ENCODE measurements around the gene PAPLN. TPM values are rescaled to one million over a fixed set of nuclear protein-coding genes. Genes with fewer than 3 reads are reported as not detected.
A peak's percentile ranks its signal among the peaks of the same experiment; 100 is the strongest.

The PAPLN gene
- total RNA-seq, 1 donor from 2014 or later: 3.2 TPM

GRCh38 chr14:73225496-73225895 lies 11.8 kb upstream of the PAPLN start:
- DNase-seq (no peak), ATAC-seq (no peak)
- intact Hi-C loops (cut with micrococcal nuclease): no loop called here

- DNase-seq: peak; percentile 67
- intact Hi-C loops (cut with micrococcal nuclease): no loop called here
- peak; percentile 76 for ATAC-seq
Observed at GRCh38 chr14:73227812-73228781, 9.2 kb upstream of the PAPLN start.

GRCh38 chr14:73230051-73230450 lies 7.3 kb upstream of the PAPLN start:
- ATAC-seq (no peak), DNase-seq (no peak)
- intact Hi-C loops (cut with micrococcal nuclease): no loop called here

- no peak for DNase-seq
- no peak for ATAC-seq
- intact Hi-C loops (cut with micrococcal nuclease): no loop called here
Observed at GRCh38 chr14:73231981-73232851, 5.1 kb upstream of the PAPLN start.

- intact Hi-C loops (cut with micrococcal nuclease): no loop called here
- no peak for DNase-seq
- no peak for ATAC-seq
Observed at GRCh38 chr14:73232984-73233383, 4.3 kb upstream of the PAPLN start.

DNA sequence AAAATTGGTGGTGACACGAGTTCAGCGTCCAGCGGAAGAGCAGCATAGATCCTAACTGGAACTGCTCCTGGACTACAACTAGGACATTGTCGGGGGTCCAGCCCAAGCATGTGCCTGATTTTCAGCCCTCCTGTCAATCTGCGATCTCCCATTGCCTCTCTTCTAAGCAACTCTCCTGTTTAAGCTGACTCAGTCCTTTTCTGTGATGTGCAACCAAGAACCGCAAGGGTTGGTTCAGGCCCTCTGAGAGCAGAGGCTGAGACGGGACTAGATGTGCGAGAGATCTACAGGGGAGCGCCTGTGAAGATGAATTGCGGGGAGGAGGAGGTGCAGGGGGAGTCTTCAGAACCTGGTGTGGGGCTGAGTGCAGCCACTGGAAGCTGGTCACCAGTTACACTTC lies 3.7 kb upstream of the PAPLN start:
- DNase-seq (no peak), ATAC-seq (no peak)
- intact Hi-C loops (cut with micrococcal nuclease): no loop called here

DNA sequence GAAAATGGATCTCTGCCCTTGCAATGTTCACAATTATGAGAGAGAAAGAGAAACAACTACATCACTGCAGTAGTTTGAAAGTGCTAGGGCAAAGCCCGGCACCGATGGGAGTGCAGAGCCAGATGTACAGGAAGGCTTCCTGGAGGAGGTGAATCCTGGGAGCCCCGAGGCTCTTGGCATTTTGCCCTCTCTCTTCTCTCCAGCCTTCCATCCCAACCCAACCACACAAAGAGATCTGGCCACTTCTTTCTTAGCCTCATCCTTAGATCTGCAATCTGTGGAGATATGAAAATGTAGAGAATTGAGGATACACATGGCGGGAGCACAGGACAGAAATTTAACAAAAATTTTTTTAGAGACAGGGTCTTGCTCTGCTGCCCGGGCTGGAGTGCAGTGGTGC lies 3.3 kb upstream of the PAPLN start:
- intact Hi-C loops (cut with micrococcal nuclease): no loop called here
- ATAC-seq: no peak
- DNase-seq: no peak

GRCh38 chr14:73234586-73235394 lies 2.5 kb upstream of the PAPLN start:
- DNase-seq (no peak), ATAC-seq (no peak)
- intact Hi-C loops (cut with micrococcal nuclease): no loop called here

GRCh38 chr14:73235531-73236155 lies 1.7 kb upstream of the PAPLN start:
- DNase-seq (no peak), ATAC-seq (no peak)
- intact Hi-C loops (cut with micrococcal nuclease): no loop called here

DNA sequence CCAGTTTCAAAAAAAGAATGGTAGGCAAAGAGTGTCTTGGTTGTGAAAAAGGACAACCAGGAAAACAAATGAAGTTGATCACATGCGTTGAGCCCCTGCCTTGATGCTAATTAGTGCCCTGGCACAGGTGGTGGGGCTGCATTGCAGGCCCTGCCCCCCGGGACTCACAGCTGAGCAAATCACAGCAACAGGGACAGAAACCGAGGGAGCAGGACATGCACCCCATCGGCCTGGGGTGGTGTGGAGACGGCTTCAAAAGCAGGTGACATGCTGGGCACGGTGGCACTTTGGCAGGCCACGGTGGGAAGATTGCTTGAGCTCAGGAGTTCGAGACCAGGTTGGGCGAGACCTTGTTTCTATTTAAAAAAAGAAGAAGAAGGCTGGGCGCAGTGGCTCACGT lies 1.1 kb upstream of the PAPLN start:
- DNase-seq (no peak), ATAC-seq (no peak)
- intact Hi-C loops (cut with micrococcal nuclease): no loop called here

- intact Hi-C loops (cut with micrococcal nuclease): no loop called here
- DNase-seq: no peak
- no peak for ATAC-seq
Observed at GRCh38 chr14:73236752-73237218, 521 bp upstream of the PAPLN start.

DNA sequence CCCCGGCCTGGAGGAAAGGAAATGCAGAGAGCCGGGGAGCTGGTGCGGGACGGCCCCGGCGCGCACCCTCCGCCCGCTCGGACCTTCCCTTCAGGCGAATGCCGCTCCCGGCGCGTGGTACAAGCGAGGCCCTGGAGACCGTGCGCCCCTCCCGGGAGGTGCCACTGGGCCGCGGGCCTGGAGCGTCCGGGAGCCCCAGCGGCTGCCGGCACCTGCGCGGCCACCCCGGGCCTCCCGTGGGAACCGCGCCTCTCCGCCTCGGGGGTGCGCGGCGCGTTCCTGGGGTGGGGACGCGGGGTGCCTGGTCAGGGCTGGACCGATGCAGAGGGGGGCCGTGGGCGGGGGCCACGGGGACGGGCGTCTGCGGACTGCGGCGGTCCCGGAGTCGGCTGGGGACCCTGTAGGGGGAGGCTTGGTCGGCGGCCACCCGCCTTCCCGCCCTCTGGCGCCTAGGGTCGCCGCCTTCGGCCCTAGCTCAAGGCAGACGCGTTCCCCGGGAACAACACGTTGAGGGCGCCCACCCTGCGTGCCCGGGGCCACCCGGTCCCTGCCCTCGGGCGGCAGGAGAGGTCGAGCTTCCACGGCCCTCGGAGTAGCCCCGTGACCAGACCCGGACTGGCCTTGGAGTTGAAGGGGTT lies 599 bp downstream of the PAPLN start:
- intact Hi-C loops (cut with micrococcal nuclease): no loop called here
- no peak for DNase-seq
- peak; percentile 14 for ATAC-seq

DNA sequence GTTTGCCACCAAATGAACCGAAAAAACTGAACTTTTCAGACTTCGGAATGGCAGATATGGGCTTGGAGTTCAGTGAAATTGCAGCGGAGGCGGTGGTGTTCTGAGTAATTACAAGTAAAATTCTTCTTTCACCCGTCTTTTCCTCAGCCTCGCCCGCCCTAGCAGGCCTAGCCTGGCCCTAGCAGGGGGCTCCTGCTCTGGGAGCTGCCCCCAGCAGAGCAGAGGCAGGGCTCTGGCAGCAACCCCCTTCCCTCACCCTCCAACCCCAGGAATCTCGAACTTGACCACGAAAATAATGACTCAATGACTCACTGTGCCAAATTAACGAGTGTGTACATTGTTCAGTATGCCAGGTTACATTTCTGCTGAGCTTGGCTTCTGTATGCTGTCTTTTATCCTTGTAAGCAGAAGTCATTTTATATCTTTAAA lies 1.1 kb downstream of the PAPLN start:
- ATAC-seq (no peak), DNase-seq (no peak)
- intact Hi-C loops (cut with micrococcal nuclease): no loop called here

DNA sequence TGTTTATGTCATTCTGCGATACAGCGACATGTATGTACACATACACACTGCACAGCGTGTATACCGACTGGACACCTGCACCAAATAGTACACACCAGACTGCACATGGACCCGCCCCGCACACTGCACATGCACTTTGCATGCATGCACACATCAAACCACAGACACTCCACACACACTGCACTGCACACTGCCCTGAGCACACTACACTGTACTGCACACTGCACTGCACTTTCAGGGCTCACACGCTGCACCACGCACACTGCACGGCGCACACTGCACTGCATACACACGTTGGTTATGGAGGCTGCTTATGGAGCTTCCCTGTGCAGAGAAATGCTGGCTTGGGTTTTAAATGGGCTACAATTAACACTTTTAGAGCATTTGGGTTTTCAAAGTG lies 1.6 kb downstream of the PAPLN start:
- intact Hi-C loops (cut with micrococcal nuclease): no loop called here
- DNase-seq (no peak), ATAC-seq (peak; percentile 29)

- ATAC-seq (peak; percentile 74), DNase-seq (peak; percentile 77)
- intact Hi-C loops (cut with micrococcal nuclease): no loop called here
Observed at GRCh38 chr14:73239393-73240241, 2.3 kb downstream of the PAPLN start.

DNA sequence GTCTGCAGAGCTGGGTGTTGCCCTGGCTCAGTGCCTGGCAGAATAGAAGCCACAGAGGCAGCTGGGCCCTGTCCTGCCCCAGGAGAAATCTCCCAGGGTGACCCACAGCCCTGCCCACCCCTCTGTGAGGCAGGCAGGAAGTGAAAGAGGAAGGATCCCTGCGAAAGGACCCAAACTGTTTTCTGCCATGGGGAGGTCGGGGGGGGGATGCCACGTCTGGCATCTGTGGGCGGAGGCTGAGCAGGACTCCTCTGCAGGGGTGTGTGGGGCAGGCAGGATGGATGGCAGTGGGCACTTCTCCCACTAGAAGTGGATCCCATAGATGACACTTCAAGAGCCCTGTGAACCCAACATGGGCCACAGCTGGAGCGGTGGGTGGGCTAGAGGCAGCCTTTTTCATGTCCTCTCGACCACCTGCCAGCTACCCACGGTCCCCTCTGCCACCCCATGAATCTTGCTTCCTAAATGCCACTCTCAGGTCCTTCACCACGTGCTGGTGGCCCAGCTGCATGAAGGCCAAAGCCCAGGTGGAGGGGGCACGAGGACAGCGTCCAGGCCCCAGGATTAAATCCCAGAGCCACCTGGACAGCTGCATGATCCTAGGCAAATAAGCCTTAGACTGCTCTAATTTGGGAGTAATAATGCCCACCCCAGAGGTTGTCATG lies 3.6 kb downstream of the PAPLN start:
- intact Hi-C loops (cut with micrococcal nuclease): no loop called here
- DNase-seq (peak; percentile 47), ATAC-seq (no peak)

All from left ventricle myocardium superior (tissue), 1 donor.